Astrocyte (in vitro differentiated cells and primary cell): Measurements from ENCODE around the gene ZNF18.

Experiments
- EZH2 ChIP-seq: IDR thresholded peaks from 2 replicates; pipeline ENCODE4 v1.6.1; 2012; ENCODE audit warnings: mild to moderate bottlenecking, low read length, inconsistent platforms; ENCODE audit not compliant: insufficient read depth
- TF ChIP-seq, protein P1 (sequence below): IDR thresholded peaks from 2 replicates; pipeline ENCODE4 v1.5.1; 2011; ENCODE audit warnings: low read depth, mild to moderate bottlenecking, inconsistent platforms, low read length, moderate library complexity; ENCODE audit not compliant: insufficient read depth

DNA sequence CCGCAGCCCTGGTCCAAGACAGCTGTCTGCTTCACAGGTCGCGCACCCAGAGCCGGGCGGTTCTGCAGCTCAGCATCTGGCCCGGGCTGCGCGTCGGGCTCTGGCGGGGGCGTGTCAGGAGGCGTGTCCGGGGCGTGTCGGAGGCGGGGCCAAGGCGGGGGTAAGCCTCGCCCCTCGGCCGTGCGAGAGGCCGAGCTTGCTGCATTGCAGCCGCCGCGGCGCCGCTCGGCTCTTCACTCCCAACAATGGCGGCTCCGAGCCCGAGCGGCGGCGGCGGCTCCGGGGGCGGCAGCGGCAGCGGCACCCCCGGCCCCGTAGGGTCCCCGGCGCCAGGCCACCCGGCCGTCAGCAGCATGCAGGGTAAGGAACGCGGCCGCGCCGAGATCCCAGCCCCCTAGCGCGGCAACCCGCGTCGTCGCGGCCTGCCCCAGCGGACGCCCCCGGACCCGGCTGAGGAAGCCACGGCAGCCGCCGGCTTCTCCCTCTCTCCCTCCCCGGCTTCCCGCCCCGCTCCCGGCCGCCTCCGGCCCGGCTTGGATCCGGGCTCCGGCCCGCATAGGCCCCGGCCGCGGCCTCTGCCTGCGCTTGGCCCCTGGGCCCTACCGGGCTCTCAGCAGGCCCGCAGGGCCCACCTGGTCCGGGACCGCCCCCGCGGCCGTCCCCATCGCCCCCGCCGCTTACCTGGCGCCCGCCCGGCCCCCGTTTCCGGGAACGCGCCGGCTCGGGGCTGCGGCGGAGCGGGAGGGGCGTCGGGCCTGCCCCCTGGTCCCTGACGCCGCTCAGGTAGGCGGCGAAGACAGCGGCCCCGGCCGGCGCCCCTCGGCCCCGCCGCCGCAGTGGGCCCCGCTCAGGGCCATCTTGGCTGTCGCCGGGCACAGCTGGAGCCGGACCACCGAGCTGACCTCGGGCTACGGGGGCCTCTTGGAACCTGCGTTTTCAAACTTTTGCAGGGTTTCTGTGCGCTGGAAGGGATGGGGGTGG is 23.7 kb upstream of the ZNF18 start, which contains the start of gene MAP2K4:
- TF ChIP-seq, protein P1, sequence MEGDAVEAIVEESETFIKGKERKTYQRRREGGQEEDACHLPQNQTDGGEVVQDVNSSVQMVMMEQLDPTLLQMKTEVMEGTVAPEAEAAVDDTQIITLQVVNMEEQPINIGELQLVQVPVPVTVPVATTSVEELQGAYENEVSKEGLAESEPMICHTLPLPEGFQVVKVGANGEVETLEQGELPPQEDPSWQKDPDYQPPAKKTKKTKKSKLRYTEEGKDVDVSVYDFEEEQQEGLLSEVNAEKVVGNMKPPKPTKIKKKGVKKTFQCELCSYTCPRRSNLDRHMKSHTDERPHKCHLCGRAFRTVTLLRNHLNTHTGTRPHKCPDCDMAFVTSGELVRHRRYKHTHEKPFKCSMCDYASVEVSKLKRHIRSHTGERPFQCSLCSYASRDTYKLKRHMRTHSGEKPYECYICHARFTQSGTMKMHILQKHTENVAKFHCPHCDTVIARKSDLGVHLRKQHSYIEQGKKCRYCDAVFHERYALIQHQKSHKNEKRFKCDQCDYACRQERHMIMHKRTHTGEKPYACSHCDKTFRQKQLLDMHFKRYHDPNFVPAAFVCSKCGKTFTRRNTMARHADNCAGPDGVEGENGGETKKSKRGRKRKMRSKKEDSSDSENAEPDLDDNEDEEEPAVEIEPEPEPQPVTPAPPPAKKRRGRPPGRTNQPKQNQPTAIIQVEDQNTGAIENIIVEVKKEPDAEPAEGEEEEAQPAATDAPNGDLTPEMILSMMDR: no peak
- TF ChIP-seq EZH2: no peak
